Type B pancreatic cell (in vitro differentiated cells): ENCODE data around the gene DNAI1. TPM values are rescaled to one million over a fixed set of nuclear protein-coding genes. Genes with fewer than 3 reads are reported as not detected.

ENCODE experiments used
- DNase-seq: peaks from one replicate; pipeline ENCODE4 v3.0.0; 2021; ENCODE audit warnings: mixed read lengths; ENCODE audit not compliant: unreplicated experiment; ENCODE audit errors: extremely low spot score
- H3K27ac Mint-ChIP-seq: 2 replicates; pipeline ENCODE4 v1.8.0; 2021; ENCODE audit warnings: mild to moderate bottlenecking, mixed read lengths
- H3K27me3 Mint-ChIP-seq: 2 replicates; pipeline ENCODE4 v1.8.0; 2021; ENCODE audit warnings: mixed read lengths
- H3K36me3 Mint-ChIP-seq: 2 replicates; pipeline ENCODE4 v1.8.0; 2021; ENCODE audit warnings: mixed read lengths
- H3K4me1 Mint-ChIP-seq: one replicate; pipeline ENCODE4 v1.8.0; 2021; ENCODE audit warnings: mixed read lengths; ENCODE audit not compliant: unreplicated experiment
- H3K4me3 Mint-ChIP-seq: 2 replicates; pipeline ENCODE4 v1.8.0; 2021; ENCODE audit warnings: mild to moderate bottlenecking, mixed read lengths
- H3K9me3 Mint-ChIP-seq: 2 replicates; pipeline ENCODE4 v1.8.0; 2021; ENCODE audit warnings: mixed read lengths
- CTCF ChIP-seq: fragments of 200-600 bp; sonication (generic); conservative IDR thresholded peaks from 2 replicates; pipeline ENCODE4 v1.5.0; 2021; ENCODE audit warnings: antibody characterized with exemption, mild to moderate bottlenecking
- total RNA-seq: library from RNA; stranded (reverse); gene quantifications from 2 replicates; pipeline ENCODE4 v1.2.1, GENCODE V29; 2021; ENCODE audit warnings: low replicate concordance

Gene DNAI1
- total RNA-seq, 1 donor from 2014 or later, result 4.4 TPM

- Mint-ChIP-seq H3K27ac (no peak overlapping the region), H3K36me3 (peaks cover 3% of the 10 kb centered on the region), H3K27me3 (peaks cover 35% of the 10 kb centered on the region), H3K4me3 (no peak overlapping the region), H3K4me1 (peaks cover 43% of the 10 kb centered on the region), H3K9me3 (no peaks in the 10 kb centered on the region)
- DNase-seq, result no peak
- TF ChIP-seq CTCF, result no peak
Observed at GRCh38 chr9:34570376-34570775, 111.8 kb downstream of the DNAI1 start.

Other genes with a start within 250 kb of the DNAI1 start
- gene KIF24, start 129.5 kb upstream of the DNAI1 start, total RNA-seq, result 3.5 and 9.6 TPM in 2 replicates
- gene NUDT2, start 129.2 kb upstream of the DNAI1 start, total RNA-seq, result 25.1 and 25.4 TPM in 2 replicates
- gene MYORG, start 81.9 kb upstream of the DNAI1 start, total RNA-seq, result 11.6 and 24.5 TPM in 2 replicates
- 13.4 and 22.4 TPM in 2 replicates for gene FAM219A, start 235 bp upstream of the DNAI1 start, total RNA-seq
- 0.95 and 5.5 TPM in 2 replicates for gene ENHO, start 64.2 kb downstream of the DNAI1 start, total RNA-seq
- 3.5 and 24.2 TPM in 2 replicates for gene CNTFR, start 130.9 kb downstream of the DNAI1 start, total RNA-seq
- gene RPP25L, start 153.3 kb downstream of the DNAI1 start, total RNA-seq, result 30.2 and 31.8 TPM in 2 replicates
- 81.6 and 93.4 TPM in 2 replicates for gene DCTN3, start 161.7 kb downstream of the DNAI1 start, total RNA-seq
- gene ARID3C, start 170.3 kb downstream of the DNAI1 start, total RNA-seq, result 0.26 TPM in 1 of 2 replicates, not detected in the other
- 59.0 and 79.7 TPM in 2 replicates for gene SIGMAR1, start 179.0 kb downstream of the DNAI1 start, total RNA-seq
- 48.8 and 70.5 TPM in 2 replicates for gene GALT, start 187.9 kb downstream of the DNAI1 start, total RNA-seq
- gene IL11RA, start 193.4 kb downstream of the DNAI1 start, total RNA-seq, result 10.8 and 53.8 TPM in 2 replicates
- 0.43 and 1.1 TPM in 2 replicates for gene CCL27, start 203.9 kb downstream of the DNAI1 start, total RNA-seq
- not detected in 2 replicates for gene CCL19, start 232.5 kb downstream of the DNAI1 start, total RNA-seq